HepG2 (cell line): ENCODE results near the gene IFI30. TPM values are rescaled to one million over a fixed set of nuclear protein-coding genes. Genes with fewer than 3 reads are reported as not detected.

Experiments
- RXRB ChIP-seq: IDR thresholded peaks from 2 replicates; pipeline ENCODE4 v1.6.1; 2016; ENCODE audit warnings: borderline replicate concordance, missing genetic modification reagents, missing compliant biosample characterization
- polyA plus RNA-seq, 8 experiments: library from polyadenylated mRNA; depleted of rRNA in 3 of 8; stranded (reverse) in 7 of 8; unstranded in 1 of 8; fragments of >200 nt; fragmentation: Illumina TruSeq in 4 of 8; extraction: Trizol in 4 of 8; gene quantifications; 2 replicates each; pipeline versions ENCODE4 v1.2.1 to v1.2.3, GENCODE V29; 2011 to 2016; ENCODE audit warnings: low read depth in 4 of 8, missing spikeins in 1 of 8, mixed read lengths in 1 of 8; ENCODE audit not compliant: insufficient read depth in 1 of 8
- total RNA-seq, 5 experiments: library from RNA; depleted of rRNA; stranded (reverse); fragments of >200 nt; fragmentation: Illumina TruSeq; extraction: Trizol; gene quantifications; 2 replicates each; pipeline ENCODE4 v1.2.3, GENCODE V29; 2016; ENCODE audit warnings: low read depth in 1 of 5
- TF ChIP-seq, protein P1 (sequence below): sonication (generic); formaldehyde crosslinking; IDR thresholded peaks from 2 replicates; pipeline ENCODE4 v1.5.0; 2020; ENCODE audit warnings: mild to moderate bottlenecking, missing genetic modification reagents, borderline replicate concordance
- TF ChIP-seq, protein P2 (sequence below): sonication (generic); formaldehyde crosslinking; IDR thresholded peaks from 2 replicates; pipeline ENCODE4 v1.4.0; 2020; ENCODE audit warnings: missing genetic modification reagents; ENCODE audit errors: not compliant biosample characterization
- TF ChIP-seq, protein P3 (sequence below): sonication (generic); formaldehyde crosslinking; IDR thresholded peaks from 2 replicates; pipeline ENCODE4 v1.4.0; 2020; ENCODE audit warnings: missing genetic modification reagents

Gene IFI30
- total and polyA plus RNA-seq, 2 of the 13 experiments (the other 11 are each of a cell fraction or from before 2014, with no cell fraction given): 25.0 to 79.4 TPM

DNA sequence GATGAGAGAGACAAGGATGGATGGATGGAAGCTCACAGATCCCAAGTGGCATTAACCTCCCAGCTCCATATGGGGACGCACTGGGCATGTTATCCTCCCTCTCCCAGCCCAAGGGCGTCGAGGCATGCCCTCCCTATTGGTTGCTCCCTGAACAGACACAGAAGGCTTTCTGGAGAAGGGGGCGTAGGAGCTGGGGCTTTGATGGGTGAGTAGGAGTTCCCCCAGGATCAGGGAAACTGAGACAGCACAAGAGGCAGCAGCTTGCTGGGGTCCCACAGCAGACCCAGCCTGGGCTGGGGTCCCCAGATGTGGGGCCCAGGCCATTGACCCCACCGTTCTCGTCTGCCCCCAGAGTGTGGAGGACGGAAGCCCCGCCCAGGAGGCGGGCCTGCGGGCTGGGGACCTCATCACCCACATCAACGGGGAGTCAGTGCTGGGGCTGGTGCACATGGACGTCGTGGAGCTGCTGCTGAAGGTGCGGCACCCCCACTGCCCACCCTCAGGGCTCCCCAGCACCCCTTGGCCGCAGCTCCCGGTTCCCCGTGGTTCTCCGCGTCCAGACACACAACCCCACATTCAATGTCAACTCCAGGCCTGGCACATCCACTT lies 28.1 kb upstream of the IFI30 start (continued):
- TF ChIP-seq, protein P1, sequence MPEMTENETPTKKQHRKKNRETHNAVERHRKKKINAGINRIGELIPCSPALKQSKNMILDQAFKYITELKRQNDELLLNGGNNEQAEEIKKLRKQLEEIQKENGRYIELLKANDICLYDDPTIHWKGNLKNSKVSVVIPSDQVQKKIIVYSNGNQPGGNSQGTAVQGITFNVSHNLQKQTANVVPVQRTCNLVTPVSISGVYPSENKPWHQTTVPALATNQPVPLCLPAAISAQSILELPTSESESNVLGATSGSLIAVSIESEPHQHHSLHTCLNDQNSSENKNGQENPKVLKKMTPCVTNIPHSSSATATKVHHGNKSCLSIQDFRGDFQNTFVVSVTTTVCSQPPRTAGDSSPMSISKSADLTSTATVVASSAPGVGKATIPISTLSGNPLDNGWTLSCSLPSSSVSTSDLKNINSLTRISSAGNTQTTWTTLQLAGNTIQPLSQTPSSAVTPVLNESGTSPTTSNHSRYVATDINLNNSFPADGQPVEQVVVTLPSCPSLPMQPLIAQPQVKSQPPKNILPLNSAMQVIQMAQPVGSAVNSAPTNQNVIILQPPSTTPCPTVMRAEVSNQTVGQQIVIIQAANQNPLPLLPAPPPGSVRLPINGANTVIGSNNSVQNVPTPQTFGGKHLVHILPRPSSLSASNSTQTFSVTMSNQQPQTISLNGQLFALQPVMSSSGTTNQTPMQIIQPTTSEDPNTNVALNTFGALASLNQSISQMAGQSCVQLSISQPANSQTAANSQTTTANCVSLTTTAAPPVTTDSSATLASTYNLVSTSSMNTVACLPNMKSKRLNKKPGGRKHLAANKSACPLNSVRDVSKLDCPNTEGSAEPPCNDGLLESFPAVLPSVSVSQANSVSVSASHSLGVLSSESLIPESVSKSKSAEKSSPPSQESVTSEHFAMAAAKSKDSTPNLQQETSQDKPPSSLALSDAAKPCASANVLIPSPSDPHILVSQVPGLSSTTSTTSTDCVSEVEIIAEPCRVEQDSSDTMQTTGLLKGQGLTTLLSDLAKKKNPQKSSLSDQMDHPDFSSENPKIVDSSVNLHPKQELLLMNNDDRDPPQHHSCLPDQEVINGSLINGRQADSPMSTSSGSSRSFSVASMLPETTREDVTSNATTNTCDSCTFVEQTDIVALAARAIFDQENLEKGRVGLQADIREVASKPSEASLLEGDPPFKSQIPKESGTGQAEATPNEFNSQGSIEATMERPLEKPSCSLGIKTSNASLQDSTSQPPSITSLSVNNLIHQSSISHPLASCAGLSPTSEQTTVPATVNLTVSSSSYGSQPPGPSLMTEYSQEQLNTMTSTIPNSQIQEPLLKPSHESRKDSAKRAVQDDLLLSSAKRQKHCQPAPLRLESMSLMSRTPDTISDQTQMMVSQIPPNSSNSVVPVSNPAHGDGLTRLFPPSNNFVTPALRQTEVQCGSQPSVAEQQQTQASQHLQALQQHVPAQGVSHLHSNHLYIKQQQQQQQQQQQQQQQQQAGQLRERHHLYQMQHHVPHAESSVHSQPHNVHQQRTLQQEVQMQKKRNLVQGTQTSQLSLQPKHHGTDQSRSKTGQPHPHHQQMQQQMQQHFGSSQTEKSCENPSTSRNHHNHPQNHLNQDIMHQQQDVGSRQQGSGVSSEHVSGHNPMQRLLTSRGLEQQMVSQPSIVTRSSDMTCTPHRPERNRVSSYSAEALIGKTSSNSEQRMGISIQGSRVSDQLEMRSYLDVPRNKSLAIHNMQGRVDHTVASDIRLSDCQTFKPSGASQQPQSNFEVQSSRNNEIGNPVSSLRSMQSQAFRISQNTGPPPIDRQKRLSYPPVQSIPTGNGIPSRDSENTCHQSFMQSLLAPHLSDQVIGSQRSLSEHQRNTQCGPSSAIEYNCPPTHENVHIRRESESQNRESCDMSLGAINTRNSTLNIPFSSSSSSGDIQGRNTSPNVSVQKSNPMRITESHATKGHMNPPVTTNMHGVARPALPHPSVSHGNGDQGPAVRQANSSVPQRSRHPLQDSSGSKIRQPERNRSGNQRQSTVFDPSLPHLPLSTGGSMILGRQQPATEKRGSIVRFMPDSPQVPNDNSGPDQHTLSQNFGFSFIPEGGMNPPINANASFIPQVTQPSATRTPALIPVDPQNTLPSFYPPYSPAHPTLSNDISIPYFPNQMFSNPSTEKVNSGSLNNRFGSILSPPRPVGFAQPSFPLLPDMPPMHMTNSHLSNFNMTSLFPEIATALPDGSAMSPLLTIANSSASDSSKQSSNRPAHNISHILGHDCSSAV: no peak
- TF ChIP-seq, protein P2, sequence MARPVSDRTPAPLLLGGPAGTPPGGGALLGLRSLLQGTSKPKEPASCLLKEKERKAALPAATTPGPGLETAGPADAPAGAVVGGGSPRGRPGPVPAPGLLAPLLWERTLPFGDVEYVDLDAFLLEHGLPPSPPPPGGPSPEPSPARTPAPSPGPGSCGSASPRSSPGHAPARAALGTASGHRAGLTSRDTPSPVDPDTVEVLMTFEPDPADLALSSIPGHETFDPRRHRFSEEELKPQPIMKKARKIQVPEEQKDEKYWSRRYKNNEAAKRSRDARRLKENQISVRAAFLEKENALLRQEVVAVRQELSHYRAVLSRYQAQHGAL (CRISPR knock-in tag): no peak
- TF ChIP-seq, protein P3, sequence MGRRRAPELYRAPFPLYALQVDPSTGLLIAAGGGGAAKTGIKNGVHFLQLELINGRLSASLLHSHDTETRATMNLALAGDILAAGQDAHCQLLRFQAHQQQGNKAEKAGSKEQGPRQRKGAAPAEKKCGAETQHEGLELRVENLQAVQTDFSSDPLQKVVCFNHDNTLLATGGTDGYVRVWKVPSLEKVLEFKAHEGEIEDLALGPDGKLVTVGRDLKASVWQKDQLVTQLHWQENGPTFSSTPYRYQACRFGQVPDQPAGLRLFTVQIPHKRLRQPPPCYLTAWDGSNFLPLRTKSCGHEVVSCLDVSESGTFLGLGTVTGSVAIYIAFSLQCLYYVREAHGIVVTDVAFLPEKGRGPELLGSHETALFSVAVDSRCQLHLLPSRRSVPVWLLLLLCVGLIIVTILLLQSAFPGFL (CRISPR knock-in tag): no peak
- TF ChIP-seq RXRB (CRISPR knock-in tag): no peak
